HL-60/S4 treated with retinoic acid at 250 ng/mL for 4 days and 3 days (cell line): ENCODE results near the gene IRAK3.

Experiments used
- in situ Hi-C: fragments of 300-500 bp; cut with MboI; formaldehyde crosslinking; loops from 2 replicates; pipeline ENCODE4 v1.7.0; 2022; ENCODE audit warnings: low sequenced_read_pairs

IRAK3 gene, protein sequence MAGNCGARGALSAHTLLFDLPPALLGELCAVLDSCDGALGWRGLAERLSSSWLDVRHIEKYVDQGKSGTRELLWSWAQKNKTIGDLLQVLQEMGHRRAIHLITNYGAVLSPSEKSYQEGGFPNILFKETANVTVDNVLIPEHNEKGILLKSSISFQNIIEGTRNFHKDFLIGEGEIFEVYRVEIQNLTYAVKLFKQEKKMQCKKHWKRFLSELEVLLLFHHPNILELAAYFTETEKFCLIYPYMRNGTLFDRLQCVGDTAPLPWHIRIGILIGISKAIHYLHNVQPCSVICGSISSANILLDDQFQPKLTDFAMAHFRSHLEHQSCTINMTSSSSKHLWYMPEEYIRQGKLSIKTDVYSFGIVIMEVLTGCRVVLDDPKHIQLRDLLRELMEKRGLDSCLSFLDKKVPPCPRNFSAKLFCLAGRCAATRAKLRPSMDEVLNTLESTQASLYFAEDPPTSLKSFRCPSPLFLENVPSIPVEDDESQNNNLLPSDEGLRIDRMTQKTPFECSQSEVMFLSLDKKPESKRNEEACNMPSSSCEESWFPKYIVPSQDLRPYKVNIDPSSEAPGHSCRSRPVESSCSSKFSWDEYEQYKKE

DNA sequence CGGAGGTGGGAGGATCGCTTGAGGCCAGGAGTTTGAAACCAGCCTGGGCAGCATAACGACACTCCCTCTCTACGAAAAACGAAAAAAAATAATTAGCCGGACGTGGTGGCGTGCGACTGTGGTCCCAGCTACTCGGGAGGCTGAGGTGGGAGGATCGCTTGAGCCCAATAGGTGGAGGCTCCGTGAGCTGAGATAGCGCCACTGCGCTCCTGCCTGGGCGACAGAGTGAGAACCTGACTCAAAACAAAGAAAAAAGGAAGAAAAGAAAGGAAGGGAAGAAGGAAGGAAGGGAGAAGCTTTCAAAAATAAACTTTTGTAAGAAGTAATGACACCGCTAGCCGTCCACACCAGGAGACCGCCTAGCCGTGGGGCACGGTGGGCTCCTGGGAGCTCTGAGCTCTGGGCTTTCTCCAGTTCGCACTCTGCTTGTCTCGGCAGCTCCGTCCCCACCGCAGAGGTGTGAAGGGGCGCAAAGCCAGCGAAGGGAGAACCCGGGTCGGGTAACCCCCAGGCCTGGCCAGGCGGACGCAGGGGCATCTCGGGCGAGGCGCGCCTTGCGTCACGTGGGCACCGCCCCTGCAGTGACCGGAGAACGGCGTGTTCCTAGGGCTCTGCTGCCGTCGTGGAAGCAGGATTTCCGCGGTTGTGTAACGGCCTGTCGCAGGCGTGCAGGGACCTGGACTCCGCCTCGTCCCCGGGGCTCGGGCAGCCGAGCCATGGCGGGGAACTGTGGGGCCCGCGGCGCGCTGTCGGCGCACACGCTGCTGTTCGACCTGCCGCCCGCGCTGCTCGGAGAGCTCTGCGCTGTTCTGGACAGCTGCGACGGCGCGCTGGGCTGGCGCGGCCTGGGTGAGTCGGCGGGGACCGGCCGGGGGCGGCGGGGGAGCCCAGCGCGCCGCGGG, at the start of gene IRAK3:
Gene IRAK3, plus strand, starts transcription at position 631 of the 902 bp plus-strand sequence. Its CDS starts 86 bp downstream, at position 717.
- in situ Hi-C loops = no loop called here

DNA sequence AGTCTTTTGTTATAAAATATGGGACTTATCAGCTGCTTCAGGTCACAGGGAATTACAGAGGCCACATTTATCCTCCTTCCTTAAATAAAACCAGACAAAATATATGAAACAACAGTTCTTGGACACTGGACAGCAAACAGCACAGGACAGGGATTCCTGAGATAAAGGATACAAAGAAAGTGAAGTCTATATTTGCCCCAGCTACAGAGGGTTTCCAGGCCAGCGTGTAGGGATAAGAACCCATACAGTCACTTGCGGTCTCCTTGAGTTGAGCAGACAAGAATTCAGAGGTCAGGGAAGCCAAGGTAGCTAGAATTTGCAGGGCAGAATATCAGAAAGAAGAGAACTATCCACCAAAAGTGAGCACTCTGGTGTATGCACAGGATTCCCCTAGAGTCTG, 49.7 kb upstream of the IRAK3 start:
- in situ Hi-C loops = no loop called here

DNA sequence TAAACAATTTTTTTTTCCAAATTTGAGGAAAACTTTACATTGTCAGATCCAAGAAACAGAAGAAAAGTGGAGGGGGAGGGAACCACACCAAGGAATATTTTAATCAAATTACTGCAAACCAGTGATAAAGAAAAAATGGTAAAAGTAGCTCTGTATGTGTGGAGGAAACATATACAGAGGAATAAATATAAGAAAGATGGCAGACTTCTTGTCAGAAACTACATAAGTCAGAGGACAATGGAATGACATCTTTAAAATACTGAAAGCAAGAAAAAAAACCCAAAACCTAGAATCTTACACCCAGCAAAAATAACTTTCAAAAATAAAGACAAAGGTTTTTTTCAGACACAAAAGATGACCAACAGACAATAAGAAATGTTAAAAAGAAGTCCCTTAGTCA, 48.3 kb upstream of the IRAK3 start:
- in situ Hi-C loops = no loop called here

DNA sequence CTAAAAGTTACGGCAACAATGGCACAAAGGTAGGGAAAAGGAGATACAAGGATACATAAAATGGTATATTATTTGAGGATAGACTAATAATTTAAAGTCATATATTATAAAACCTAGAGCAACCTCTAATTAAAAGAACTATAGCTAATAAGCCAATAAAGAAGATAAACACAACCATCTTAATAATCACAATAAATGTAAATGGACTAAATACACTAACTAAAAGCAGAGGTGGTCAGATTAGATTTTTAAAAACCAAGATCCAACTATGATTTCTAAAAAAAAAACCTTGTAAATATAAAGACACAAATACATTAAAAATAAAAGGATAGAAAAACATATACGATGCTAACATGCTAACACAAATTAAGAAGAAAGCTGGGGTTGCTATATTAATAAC, 47.7 kb upstream of the IRAK3 start:
- in situ Hi-C loops = no loop called here

DNA sequence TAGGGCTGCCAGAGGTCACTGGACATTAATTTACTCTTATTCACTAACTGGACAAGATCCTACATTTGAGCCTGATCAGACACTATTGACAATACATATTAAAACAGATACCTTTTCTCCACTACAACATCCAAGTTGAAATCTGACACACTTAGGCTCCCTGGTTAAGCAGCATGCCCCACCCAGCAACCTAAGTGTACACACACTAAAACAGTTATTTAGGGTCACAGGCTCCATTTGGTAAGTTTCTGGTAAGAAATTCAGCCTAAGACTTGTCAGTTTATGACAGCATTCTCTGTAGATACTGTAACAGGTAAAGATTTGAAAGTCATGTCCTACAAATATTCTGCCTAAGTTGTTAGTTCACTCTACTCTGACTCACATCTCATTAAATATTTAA, 46.2 kb upstream of the IRAK3 start:
- in situ Hi-C loops = no loop called here

DNA sequence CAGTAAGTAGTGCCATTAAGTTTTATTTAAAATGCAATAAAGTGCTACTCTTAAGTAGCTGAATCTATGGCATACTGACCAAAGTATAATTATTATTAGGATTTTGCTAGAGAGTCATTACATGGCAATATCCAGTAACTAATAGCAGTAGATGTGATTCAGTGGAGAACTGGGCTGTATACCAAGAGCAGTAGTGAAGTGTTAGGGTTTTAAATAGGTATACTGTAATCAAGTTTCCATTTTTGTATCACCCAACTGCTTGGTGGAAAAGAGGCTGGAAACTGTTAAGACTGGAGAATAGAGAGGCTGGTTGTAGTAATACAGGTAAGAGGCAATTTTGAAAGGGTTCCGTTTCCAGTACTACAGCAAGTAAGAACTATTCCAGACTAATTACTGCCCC, 45.1 kb upstream of the IRAK3 start:
- in situ Hi-C loops = no loop called here

DNA sequence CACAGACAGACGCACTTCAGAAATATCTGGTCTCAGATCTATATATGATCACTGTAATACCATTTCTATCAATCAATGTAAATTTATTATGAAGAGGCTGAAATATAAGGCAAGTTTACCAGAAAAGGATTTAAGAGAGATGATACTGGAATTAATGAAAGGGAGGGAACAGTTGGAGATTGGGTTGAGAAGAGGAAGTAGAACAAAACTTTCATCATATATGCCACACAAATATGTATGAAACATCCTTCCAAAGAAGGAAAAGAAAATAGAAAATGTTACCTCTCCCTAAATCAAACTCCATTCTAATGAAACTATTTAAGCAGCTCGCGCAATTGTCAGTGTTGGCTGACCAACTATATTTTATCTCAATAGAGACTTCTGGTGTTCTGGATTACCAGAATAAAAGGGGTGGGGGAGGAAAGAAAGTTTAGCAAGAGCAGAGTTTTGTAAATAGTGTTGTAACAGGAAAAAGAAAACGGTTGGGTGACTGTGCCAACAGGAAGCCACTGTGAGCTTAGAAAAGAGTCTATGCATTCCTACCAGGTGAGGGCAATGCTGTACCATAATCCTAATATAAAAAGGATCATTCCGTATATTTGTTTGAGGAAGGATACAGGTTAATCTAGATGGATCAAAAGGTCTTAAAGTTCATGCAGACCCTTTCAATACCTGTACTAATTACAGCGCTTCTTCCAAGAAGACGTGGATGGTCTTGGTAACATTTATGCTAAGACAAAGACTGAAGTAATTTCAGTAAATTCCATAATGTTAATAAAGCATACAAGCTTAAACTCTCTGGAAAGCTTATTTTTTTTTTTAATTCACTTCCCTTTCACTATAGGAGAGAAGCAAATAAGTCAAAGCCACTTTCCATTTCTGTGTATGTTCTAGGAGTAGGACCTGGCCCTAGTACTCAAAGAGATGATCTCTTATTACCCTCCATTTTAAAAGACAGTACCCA, 43.9 kb upstream of the IRAK3 start:
- in situ Hi-C loops = no loop called here

DNA sequence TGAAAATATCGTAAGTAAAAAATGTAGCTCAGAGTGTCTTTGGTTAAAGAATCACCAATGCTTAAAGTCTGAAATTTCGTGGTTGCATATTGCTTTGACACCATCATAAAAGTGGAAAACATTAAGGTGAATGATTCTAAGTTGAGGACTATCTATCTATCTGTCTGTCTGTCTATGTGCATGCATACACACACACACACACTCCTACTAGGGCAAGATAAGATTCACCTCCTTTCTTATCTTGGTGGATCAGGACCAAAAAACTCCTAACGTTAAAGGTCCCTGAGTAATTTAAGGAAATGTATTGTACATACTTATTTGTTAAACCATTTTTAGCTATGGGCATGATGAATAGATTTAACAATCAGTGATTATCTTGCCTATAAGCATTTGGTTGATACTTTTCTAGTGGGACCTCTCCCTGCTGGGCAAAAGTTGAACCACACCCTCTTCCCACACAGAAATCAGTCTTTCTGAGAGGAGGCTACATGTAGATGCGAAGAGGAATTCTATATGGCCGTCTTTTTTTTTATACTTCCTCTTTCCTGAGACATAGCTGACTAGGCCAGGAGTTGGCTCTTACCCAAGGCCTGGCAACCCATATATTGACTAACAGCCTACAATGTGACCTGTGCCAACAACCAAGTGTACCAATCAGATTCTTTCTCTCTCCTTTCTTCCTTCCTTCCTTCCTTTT, 39.2 kb upstream of the IRAK3 start:
- in situ Hi-C loops = no loop called here

DNA sequence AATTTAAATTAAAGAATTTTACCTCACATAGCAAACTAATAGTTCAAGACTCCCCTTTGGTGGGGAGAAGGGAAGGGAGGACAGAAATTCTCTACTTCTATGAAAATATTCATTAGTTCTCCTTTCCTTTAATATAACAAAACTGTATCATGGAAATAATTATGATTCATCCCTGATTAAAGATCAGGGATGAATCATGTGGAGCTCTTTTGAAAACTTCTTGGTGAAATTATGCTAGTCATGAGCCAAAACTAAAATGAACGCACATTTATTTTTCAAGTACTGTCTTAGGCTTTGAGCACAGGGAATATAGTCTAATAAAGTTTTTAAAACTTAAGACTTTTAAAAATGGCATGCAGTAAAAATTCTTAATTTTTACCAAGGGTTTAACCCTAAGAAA, 36.3 kb upstream of the IRAK3 start:
- in situ Hi-C loops = no loop called here

DNA sequence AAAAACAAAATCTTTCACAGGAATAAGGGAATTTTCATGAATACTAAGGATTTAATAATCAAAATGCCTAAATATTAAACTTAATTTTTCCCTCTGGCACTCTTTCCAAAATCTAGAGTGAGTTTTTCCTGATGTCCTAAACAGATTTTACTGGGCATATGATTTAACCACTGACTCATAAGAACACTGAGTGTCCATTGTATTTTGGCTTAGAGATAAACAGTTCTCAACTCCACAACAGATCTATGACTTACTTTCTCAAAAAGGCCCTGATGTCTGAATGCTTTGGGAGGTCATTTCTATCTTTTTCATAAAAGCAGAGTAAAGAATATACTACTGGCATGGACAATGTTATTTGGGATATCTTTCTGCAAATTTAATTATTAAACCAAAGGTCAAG, 34.2 kb upstream of the IRAK3 start:
- in situ Hi-C loops = no loop called here

DNA sequence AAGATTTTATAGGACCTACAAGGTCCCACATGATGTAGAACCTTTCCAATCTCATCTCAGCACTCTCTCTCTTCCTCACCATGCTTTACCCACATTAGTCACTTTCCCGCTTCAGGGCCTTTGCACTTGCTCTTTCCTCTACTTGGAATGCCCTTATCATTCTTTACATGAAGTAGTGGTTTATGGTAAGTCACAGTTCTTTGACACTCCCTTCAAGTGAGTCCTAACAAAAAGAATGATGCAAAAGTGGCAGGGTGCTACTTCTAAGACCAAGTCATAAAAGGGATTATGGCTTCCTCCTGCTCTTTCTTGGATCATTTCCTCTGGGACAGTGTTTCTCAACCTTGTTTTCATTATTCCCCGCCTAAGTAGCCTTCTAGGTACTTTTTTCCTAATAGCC, 32.4 kb upstream of the IRAK3 start:
- in situ Hi-C loops = no loop called here

DNA sequence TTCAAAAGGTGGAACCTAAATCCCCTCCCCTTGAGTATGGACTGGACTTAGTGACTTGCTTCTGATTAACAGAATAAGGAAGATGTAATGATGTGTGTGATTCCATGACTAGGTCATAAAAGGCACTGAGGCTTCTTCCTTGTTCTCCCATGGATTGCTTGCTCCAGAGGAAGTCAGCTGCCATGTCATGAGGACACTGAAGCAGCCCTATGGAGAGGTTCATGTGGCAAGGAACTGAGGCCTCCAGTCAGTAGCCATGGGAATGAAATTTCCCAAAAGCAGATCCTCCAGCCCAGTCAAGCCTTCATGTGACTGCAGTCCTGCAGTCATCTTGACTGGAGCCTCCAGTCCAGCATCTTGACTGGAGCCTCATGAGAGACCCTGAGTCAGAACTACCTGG, 29.9 kb upstream of the IRAK3 start:
- in situ Hi-C loops = no loop called here

DNA sequence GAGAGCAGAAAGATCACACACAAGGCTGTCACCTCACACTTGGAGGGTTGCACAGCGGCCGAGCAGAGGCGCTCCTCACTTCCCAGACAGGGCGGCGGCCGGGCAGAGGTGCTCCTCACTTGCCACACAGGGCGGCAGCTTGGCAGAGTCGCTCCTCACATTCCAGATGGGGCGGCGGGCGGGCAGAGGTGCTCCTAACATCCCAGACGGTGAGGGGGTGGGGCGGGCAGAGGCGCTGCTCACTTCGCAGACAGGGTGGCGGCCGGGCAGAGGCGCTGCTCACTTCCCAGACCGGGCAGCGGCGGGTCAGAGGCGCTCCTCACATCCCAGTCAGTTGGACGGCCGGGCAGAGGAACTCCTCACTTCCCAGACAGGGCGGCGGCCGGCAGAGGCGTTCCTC, 28.3 kb upstream of the IRAK3 start:
- in situ Hi-C loops = no loop called here

DNA sequence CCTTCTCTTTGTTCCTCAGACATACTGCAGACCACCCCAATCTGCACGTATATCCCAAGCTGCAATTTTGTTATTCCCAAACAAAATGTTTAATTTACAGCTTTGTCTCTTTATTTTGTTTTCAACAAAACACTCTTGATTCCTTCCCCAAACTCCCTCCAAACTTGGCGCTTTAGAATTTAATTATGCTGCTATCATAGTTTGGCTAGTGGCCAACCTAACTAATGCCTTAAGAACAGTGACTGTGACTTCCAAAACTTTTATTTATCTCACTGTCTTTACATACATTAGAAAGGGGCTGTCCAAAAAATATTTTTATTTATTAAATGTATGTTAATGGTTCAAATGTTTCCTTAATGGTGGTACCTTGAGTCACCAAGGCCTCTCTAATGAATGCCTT, 26.3 kb upstream of the IRAK3 start:
- in situ Hi-C loops = no loop called here

DNA sequence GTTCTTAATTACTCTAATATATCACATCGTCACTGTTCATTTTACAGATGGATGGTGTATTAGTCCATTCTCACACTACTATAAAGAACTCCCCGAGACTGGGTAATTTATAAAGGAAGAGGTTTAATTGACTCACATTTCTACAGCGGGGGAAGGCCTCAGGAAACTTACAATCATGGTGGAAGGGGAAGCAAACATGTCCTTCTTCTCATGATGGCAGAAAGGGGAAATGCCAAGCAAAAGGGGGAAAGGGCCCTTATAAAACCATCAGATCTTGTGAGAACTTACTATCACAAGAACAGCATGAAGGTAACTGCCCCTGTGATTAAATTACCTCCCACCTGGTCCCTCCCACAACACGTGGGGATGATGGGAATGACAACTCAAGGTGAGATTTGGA, 25.7 kb upstream of the IRAK3 start:
- in situ Hi-C loops = no loop called here

DNA sequence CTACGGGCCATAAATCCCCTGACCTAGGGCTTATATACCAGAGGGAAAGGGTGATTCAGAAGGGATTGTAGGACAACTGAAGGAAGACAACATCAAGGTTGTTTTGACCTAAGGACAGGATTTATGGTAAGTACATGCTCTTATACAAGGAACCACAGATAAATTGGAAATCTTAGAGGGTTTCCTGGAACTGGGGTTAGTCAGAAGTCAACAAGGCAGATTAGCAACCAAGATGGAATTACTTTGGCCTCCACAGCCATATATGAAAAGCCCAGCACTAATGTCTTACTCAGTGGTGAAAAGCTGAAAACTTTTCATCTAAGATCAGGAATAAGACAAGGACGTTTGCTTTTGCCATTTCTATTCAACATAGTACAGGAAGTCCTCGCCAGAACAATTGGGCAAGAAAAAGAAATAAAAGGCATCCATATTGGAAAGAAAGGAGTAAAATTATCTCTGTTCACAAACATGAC, 24.6 kb upstream of the IRAK3 start:
- in situ Hi-C loops = no loop called here

DNA sequence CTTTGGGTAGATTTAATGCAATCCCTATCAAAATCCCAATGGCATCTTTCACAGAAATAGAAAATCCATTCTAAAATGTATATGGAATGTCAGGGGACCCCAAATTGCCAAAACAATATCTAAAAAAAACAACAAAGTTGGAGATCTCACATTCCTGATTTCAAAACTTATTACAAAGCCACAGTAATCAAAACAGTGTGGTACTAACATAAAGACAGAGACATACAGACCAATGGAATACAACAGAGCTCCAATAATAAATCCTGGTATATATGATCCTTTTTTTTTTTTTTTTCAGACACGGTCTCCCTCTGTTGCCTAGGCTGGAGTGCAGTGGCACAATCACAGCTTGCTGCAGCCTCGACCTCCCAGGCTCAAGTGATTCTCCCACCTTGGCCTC, 23.9 kb upstream of the IRAK3 start:
- in situ Hi-C loops = no loop called here

DNA sequence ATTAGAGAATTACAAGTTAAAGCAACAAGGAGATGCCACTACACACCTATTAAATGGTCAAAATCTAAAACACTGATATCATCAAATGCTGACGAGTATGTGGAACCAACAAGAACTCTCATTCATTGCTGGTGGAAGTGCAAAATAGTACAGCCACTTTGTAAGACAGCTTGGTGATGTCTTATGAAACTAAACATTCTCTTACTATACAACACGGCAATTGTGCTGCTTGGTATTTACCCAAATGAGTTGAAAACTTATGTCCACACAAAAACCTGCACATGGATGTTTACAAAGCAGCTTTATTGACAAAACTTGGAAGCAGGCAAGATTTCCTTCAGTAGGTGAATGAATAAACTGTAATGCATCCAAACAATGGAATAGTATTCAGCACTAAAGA, 22.5 kb upstream of the IRAK3 start:
- in situ Hi-C loops = no loop called here

DNA sequence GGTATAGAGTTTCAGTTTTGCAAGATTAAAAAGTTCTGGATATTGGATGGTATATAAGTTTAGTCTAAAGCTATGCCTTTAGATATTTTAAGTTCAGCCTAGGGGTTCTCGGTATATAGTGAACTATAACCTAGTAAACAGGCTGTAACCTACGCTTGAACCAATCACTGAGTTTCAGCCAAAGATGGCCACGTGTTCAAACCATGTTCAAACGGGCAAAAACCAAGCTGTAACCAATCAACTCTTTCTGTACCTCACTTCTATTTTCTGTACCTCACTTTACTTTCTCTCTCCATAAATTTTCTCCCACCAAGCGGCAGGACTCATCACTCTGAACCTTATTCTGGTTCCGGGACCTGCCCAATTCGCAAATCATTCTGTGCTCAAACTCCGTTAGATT, 20.6 kb upstream of the IRAK3 start:
- in situ Hi-C loops = no loop called here
